ENCODE data around the gene FNDC3B.

FNDC3B gene

GRCh38 chr3:172365028-172365567, 325.7 kb downstream of the FNDC3B start:
- TF ChIP-seq FOXM1 (IDR thresholded peaks at IDR 0.05; ENCODE audit: borderline replicate concordance, low read depth) (no peak), TAF1 (IDR thresholded peaks at IDR 0.05; ENCODE audit: low read depth) (no peak), MAX (IDR thresholded peaks at IDR 0.05) (no peak)

GRCh38 chr3:172367205-172368105, 328.1 kb downstream of the FNDC3B start:
- TF ChIP-seq YY1 (IDR thresholded peaks at IDR 0.05; ENCODE audit: low read depth) (no peak), TAF1 (IDR thresholded peaks at IDR 0.05; ENCODE audit: low read depth) (no peak), RAD21 (IDR thresholded peaks at IDR 0.05; ENCODE audit: low read depth) (no peak), TCF12 (IDR thresholded peaks at IDR 0.05; ENCODE audit: low read depth) (no peak), CEBPB (IDR thresholded peaks at IDR 0.05) (no peak), EGR1 (IDR thresholded peaks at IDR 0.05) (no peak), NFIC (IDR thresholded peaks at IDR 0.05) (no peak), EP300 (IDR thresholded peaks at IDR 0.05; ENCODE audit: borderline replicate concordance) (no peak), CREB1 (IDR thresholded peaks at IDR 0.05; ENCODE audit: low read depth) (no peak), FOXM1 (IDR thresholded peaks at IDR 0.05; ENCODE audit: borderline replicate concordance, low read depth) (no peak), TEAD4 (IDR thresholded peaks at IDR 0.05) (no peak), ZBTB7A (IDR thresholded peaks at IDR 0.05; ENCODE audit: low read depth) (no peak), MAX (IDR thresholded peaks at IDR 0.05) (no peak), REST (IDR thresholded peaks at IDR 0.05; ENCODE audit: low read depth) (no peak), USF1 (IDR thresholded peaks at IDR 0.05) (no peak)

- TF ChIP-seq TEAD4 (IDR thresholded peaks at IDR 0.05) (no peak), NFIC (IDR thresholded peaks at IDR 0.05) (no peak), USF1 (IDR thresholded peaks at IDR 0.05) (no peak), MAX (IDR thresholded peaks at IDR 0.05) (no peak), CREB1 (IDR thresholded peaks at IDR 0.05; ENCODE audit: low read depth) (no peak), ZBTB7A (IDR thresholded peaks at IDR 0.05; ENCODE audit: low read depth) (no peak), YY1 (IDR thresholded peaks at IDR 0.05; ENCODE audit: low read depth) (no peak), FOXM1 (IDR thresholded peaks at IDR 0.05; ENCODE audit: borderline replicate concordance, low read depth) (no peak), TCF12 (IDR thresholded peaks at IDR 0.05; ENCODE audit: low read depth) (no peak), REST (IDR thresholded peaks at IDR 0.05; ENCODE audit: low read depth) (no peak), RAD21 (IDR thresholded peaks at IDR 0.05; ENCODE audit: low read depth) (no peak), EGR1 (IDR thresholded peaks at IDR 0.05) (no peak), CEBPB (IDR thresholded peaks at IDR 0.05) (no peak), TAF1 (IDR thresholded peaks at IDR 0.05; ENCODE audit: low read depth) (no peak), EP300 (IDR thresholded peaks at IDR 0.05; ENCODE audit: borderline replicate concordance) (no peak)
These were observed 330.3 kb downstream of the FNDC3B start for GRCh38 chr3:172369590-172370259.

GRCh38 chr3:172370419-172370818, 331.0 kb downstream of the FNDC3B start:
- TF ChIP-seq EP300 (IDR thresholded peaks at IDR 0.05; ENCODE audit: borderline replicate concordance) (no peak), CEBPB (IDR thresholded peaks at IDR 0.05) (no peak)

GRCh38 chr3:172371544-172371943, 332.2 kb downstream of the FNDC3B start:
- TF ChIP-seq USF1 (IDR thresholded peaks at IDR 0.05) (no peak), CEBPB (IDR thresholded peaks at IDR 0.05) (no peak), YY1 (IDR thresholded peaks at IDR 0.05; ENCODE audit: low read depth) (no peak), TCF12 (IDR thresholded peaks at IDR 0.05; ENCODE audit: low read depth) (no peak), FOXM1 (IDR thresholded peaks at IDR 0.05; ENCODE audit: borderline replicate concordance, low read depth) (no peak), EGR1 (IDR thresholded peaks at IDR 0.05) (no peak), NFIC (IDR thresholded peaks at IDR 0.05) (no peak), EP300 (IDR thresholded peaks at IDR 0.05; ENCODE audit: borderline replicate concordance) (no peak), ZBTB7A (IDR thresholded peaks at IDR 0.05; ENCODE audit: low read depth) (no peak), RAD21 (IDR thresholded peaks at IDR 0.05; ENCODE audit: low read depth) (no peak)

Measured in Ishikawa (cell line).